ENCODE results near the gene TPM1.

The TPM1 gene

DNA sequence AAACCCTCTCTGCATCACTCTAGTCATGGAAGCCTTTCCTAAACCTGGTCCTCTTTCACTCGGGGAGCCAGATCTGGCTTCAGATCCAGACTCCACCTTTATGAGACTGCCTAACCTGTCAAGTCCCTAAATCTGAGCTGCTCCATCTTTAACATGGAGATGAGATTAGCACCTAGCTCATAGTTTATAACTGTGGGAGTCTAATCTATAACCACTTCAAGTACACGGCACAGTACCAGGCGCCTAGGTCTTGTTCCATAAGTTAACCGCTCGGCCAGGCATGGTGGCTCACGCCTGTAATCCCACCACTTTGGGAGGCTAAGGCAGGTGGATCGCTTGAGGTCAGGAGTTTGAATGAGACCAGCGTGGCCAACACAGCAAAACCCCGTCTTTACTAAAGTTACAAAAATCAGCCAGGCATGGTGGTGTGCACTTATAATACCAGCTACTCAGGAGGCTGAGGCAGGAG lies 30.3 kb downstream of the TPM1 start:
- Histone ChIP-seq H3K9ac (ENCODE audit: low read length) (no peak overlapping the region), H4K20me1 (ENCODE audit: low read depth, low read length) (no peaks in the 10 kb centered on the region), H3K79me2 (ENCODE audit: insufficient read depth, low read length) (no peaks in the 10 kb centered on the region), H3K27ac (ENCODE audit: low read depth, low read length) (no peak overlapping the region), H3K36me3 (ENCODE audit: low read length) (no peaks in the 10 kb centered on the region), H3F3A (ENCODE audit: insufficient read depth) (no peaks in the 10 kb centered on the region), H3K9me2 (replicated peaks; ENCODE audit: insufficient read depth, low read length) (no peaks in the 10 kb centered on the region), H3K4me3 (ENCODE audit: insufficient read depth, low read length, poor library complexity, severe bottlenecking) (no peak overlapping the region), H2AFZ (ENCODE audit: low read depth, low read length, severe bottlenecking) (no peak overlapping the region), H3K9me3 (ENCODE audit: insufficient read depth, low read length) (no peaks in the 10 kb centered on the region), H3K4me2 (ENCODE audit: low read depth, low read length, poor library complexity, severe bottlenecking) (no peak overlapping the region), H3K27me3 (ENCODE audit: low read length) (no peaks in the 10 kb centered on the region)
- no peak for TF ChIP-seq EZH2phosphoT487 (conservative IDR thresholded peaks at IDR 0.05; ENCODE audit: low read length)
- TF ChIP-seq, protein P1, sequence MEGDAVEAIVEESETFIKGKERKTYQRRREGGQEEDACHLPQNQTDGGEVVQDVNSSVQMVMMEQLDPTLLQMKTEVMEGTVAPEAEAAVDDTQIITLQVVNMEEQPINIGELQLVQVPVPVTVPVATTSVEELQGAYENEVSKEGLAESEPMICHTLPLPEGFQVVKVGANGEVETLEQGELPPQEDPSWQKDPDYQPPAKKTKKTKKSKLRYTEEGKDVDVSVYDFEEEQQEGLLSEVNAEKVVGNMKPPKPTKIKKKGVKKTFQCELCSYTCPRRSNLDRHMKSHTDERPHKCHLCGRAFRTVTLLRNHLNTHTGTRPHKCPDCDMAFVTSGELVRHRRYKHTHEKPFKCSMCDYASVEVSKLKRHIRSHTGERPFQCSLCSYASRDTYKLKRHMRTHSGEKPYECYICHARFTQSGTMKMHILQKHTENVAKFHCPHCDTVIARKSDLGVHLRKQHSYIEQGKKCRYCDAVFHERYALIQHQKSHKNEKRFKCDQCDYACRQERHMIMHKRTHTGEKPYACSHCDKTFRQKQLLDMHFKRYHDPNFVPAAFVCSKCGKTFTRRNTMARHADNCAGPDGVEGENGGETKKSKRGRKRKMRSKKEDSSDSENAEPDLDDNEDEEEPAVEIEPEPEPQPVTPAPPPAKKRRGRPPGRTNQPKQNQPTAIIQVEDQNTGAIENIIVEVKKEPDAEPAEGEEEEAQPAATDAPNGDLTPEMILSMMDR (IDR thresholded peaks at IDR 0.05; ENCODE audit: insufficient read depth, low read length, poor library complexity, severe bottlenecking): no peak

DNA sequence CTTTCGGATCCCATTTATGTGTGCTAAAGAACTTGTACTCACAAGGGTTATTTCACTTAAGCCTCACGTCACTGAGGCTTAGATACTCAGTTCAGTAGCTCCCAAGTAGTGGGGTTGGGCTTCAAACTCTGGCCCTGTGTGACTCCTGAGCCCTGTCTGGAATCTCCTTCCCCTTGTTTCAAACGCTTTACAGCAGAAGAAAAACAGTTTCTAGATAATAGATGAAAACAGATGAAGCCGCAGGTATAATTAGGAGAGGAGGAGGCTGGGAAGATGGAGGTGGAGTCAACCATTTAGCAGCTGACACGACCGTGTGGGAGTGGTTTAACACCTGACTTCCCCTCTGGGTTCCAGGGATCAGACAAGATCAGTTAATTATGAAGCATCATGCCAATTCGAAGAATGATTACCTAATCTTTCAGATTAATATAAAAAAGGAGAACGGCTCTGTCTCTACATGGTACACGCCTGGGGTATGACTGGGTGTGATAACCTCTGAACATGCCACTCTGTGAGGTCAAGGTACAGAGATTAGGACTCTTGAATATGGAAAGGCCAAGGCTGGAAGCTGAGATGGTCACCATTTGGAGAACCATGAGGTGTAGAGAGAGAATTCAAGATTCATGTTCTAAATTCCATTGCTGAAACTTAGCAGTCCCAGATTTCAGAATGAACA lies 31.1 kb downstream of the TPM1 start:
- no peak overlapping the region for H3K4me2 ChIP-seq (ENCODE audit: low read depth, low read length, poor library complexity, severe bottlenecking)
- H3K9me3 ChIP-seq (ENCODE audit: insufficient read depth, low read length): no peaks in the 10 kb centered on the region
- no peaks in the 10 kb centered on the region for H3K9me2 ChIP-seq (replicated peaks; ENCODE audit: insufficient read depth, low read length)
- no peak overlapping the region for H3K9ac ChIP-seq (ENCODE audit: low read length)
- no peak overlapping the region for H3K4me3 ChIP-seq (ENCODE audit: insufficient read depth, low read length, poor library complexity, severe bottlenecking)
- no peaks in the 10 kb centered on the region for H3F3A ChIP-seq (ENCODE audit: insufficient read depth)
- no peaks in the 10 kb centered on the region for H3K79me2 ChIP-seq (ENCODE audit: insufficient read depth, low read length)
- H3K27me3 ChIP-seq (ENCODE audit: low read length): no peaks in the 10 kb centered on the region
- H2AFZ ChIP-seq (ENCODE audit: low read depth, low read length, severe bottlenecking): no peak overlapping the region
- no peaks in the 10 kb centered on the region for H3K36me3 ChIP-seq (ENCODE audit: low read length)
- H3K27ac ChIP-seq (ENCODE audit: low read depth, low read length): no peak overlapping the region
- TF ChIP-seq, protein P1 (IDR thresholded peaks at IDR 0.05; ENCODE audit: insufficient read depth, low read length, poor library complexity, severe bottlenecking): no peak
- TF ChIP-seq EZH2phosphoT487 (conservative IDR thresholded peaks at IDR 0.05; ENCODE audit: low read length): no peak
- H4K20me1 ChIP-seq (ENCODE audit: low read depth, low read length): no peaks in the 10 kb centered on the region

GRCh38 chr15:63075015-63075983 lies 32.8 kb downstream of the TPM1 start:
- Histone ChIP-seq H3K36me3 (ENCODE audit: low read length) (no peaks in the 10 kb centered on the region), H3K9me2 (replicated peaks; ENCODE audit: insufficient read depth, low read length) (no peaks in the 10 kb centered on the region), H3K4me3 (ENCODE audit: insufficient read depth, low read length, poor library complexity, severe bottlenecking) (no peak overlapping the region), H3K27me3 (ENCODE audit: low read length) (no peaks in the 10 kb centered on the region), H2AFZ (ENCODE audit: low read depth, low read length, severe bottlenecking) (no peak overlapping the region), H3K27ac (ENCODE audit: low read depth, low read length) (no peak overlapping the region), H4K20me1 (ENCODE audit: low read depth, low read length) (no peaks in the 10 kb centered on the region), H3K9ac (ENCODE audit: low read length) (no peak overlapping the region), H3F3A (ENCODE audit: insufficient read depth) (no peaks in the 10 kb centered on the region), H3K79me2 (ENCODE audit: insufficient read depth, low read length) (no peaks in the 10 kb centered on the region), H3K9me3 (ENCODE audit: insufficient read depth, low read length) (no peaks in the 10 kb centered on the region), H3K4me2 (ENCODE audit: low read depth, low read length, poor library complexity, severe bottlenecking) (no peak overlapping the region)
- TF ChIP-seq, protein P1 (IDR thresholded peaks at IDR 0.05; ENCODE audit: insufficient read depth, low read length, poor library complexity, severe bottlenecking): no peak

Measured in SU-DHL-6 (cell line).